Measurements from ENCODE around the gene ZC3HAV1. TPM values are rescaled to one million over a fixed set of nuclear protein-coding genes. Genes with fewer than 3 reads are reported as not detected.

Gene ZC3HAV1
- total RNA-seq, 6 donors from 2014 or later: 30.2 to 47.6 (median 33.5) TPM

DNA sequence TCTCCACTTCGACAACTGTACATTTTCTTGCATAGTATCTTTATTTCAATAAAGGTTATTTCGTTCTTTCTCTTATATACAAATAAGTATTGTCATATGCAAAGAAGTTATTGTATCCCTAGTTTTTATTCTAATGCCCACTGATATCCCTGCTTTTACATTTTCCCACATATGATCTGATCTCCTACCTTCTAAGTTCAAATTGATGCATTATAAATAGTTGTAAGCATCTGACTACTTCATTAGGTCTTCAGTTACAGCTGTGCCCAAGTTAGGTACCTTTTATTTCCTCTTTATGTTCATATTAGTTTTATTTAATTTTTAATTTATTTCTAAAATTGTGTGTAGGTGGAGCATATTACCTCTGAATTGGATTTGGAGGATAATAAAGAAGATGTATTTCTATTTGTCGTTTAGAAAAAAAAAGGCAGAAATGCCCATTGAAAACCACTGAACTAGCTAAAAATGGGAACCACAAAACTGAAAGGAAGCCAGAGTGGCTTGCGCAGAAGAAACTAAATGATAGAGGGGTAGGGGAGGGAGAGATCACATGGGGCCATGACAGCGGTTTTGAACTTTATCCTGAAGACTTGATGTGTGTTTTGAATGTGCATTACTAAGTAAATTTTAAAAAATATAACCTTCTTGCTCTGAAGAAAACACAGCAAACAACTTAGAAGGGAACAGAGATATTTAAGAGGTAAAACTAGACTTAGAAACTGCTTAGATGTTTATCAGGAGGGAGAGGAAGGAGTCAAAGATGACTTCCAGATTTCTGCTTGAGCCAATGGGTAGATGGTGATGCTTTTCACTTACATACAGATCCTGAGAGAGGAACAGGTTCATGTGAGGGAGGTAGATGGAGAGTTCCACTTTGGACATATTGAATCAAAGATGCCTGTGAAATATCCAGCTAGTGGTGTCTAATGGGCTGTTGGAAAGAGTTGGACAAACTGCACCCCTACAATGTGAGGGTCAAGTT, 64.4 kb downstream of the ZC3HAV1 start:
- H3K9me3 ChIP-seq: no peaks in the 10 kb centered on the region
- peaks cover 22 to 43% (median 40%) of the 10 kb centered on the region in 4 donors for H3K36me3 ChIP-seq
- peak overlapping the region in 3 of 4 donors; percentile 5 to 66 (median 42) for H3K27ac ChIP-seq
- ATAC-seq (ENCODE audit: low FRiP score in 2 of 2) (no peak), DNase-seq (no peak)
- no peaks in the 10 kb centered on the region for H3K27me3 ChIP-seq
- no peak for TF ChIP-seq POLR2A (IDR thresholded peaks at IDR 0.05)
- no peak for TF ChIP-seq POLR2AphosphoS5 (IDR thresholded peaks at IDR 0.05)
- TF ChIP-seq, protein P1, sequence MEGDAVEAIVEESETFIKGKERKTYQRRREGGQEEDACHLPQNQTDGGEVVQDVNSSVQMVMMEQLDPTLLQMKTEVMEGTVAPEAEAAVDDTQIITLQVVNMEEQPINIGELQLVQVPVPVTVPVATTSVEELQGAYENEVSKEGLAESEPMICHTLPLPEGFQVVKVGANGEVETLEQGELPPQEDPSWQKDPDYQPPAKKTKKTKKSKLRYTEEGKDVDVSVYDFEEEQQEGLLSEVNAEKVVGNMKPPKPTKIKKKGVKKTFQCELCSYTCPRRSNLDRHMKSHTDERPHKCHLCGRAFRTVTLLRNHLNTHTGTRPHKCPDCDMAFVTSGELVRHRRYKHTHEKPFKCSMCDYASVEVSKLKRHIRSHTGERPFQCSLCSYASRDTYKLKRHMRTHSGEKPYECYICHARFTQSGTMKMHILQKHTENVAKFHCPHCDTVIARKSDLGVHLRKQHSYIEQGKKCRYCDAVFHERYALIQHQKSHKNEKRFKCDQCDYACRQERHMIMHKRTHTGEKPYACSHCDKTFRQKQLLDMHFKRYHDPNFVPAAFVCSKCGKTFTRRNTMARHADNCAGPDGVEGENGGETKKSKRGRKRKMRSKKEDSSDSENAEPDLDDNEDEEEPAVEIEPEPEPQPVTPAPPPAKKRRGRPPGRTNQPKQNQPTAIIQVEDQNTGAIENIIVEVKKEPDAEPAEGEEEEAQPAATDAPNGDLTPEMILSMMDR (IDR thresholded peaks at IDR 0.05): no peak
- TF ChIP-seq EP300 (IDR thresholded peaks at IDR 0.05): no peak
- H3K4me3 ChIP-seq: no peak overlapping the region
- peaks cover 9 to 18% (median 13%) of the 10 kb centered on the region in 4 donors for H3K4me1 ChIP-seq
- 59 to 75% methylated on average over 5 of the region's 5 CpGs for WGBS, 2 donors

DNA sequence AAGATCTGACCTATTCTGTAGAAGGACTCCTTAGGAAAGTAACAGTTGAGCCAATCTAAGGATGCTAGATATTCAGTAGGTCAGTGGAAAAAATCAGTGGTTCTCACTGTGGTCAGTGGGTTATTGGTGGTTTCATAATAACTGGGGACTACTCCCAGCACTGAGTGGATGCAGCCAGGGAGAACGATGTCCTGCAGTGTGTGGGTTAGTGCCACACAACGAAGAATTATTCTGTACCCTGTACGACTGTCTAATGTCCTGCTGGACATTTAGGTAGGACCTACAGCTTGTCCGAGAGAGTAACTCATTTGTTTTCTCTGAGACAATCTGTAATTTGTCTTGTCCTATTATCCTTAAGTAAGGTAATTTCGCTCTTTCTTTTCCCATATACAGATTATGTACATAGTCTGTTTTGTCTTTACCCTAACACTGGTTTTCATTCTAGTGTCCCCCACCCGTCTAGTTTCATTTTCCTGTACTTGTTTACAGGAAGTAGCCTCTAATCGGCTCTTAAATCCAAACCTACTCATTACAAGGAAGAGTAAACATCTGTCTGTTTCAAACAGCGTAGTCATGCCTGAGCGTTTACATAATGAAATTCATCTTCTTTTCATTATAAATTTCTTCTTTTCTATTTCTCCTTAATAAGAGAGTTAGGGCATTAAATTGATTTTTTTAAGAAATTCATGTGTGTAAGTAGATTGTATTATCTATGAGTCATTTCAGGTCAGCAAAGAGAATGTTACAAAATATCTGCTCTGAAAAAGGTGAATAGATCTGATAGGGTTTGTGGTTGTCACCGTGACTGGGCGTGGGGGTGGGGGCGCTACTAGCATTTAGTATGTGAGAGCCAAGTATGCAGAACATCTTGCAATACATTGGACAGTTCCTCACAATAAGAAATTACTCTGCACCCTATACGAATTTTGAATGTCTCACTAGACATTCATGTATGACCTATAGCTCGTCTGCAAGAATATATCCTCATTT, 65.4 kb downstream of the ZC3HAV1 start:
- no peak for DNase-seq
- Histone ChIP-seq H3K36me3 (peaks cover 14 to 33% (median 30%) of the 10 kb centered on the region in 4 donors), H3K4me3 (no peak overlapping the region), H3K27ac (peak overlapping the region; percentile 8 to 66 (median 56)), H3K9me3 (no peaks in the 10 kb centered on the region), H3K27me3 (no peaks in the 10 kb centered on the region), H3K4me1 (peaks cover 9 to 18% (median 13%) of the 10 kb centered on the region in 4 donors)
- no peak for ATAC-seq (ENCODE audit: low FRiP score in 2 of 2)
- no peak for TF ChIP-seq POLR2AphosphoS5 (IDR thresholded peaks at IDR 0.05)
- TF ChIP-seq, protein P1 (IDR thresholded peaks at IDR 0.05): no peak
- TF ChIP-seq EP300 (IDR thresholded peaks at IDR 0.05): no peak
- no peak for TF ChIP-seq POLR2A (IDR thresholded peaks at IDR 0.05)
- WGBS, 2 donors: 44 to 47% methylated on average over 14 of the region's 14 CpGs

DNA sequence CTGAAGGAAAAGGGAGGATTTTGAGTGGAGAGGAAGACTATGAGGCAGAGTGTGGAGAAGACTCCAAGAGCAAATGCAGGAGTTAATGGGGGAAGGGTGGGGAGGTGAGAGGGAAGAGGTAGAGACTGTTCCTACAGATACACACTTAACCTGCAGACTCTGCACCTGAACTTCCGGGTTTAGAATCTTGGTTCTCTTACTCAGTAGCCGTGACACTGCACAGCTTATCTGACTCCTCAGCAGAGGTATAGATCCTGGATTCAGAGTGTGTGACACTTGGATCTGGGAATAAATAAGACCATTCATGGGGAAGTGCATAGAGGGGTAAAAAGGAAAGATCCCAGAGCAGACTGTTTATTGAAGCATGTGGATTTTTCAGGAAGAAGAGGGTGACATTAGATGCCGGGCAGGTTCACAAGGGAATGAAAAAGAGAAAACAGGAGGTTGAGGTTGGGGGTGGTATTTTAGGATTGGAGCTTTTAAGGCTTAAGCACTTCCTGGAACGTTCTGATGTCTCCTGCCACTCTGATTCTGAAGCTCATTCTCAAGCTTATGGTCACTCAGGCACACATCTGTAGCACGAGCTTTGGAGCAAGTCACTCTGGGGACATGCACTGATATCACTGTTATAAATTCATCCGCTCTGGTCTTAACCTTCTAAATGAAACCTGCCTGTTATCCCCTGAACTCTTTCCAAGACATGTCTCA, 68.0 kb downstream of the ZC3HAV1 start:
- Histone ChIP-seq H3K4me3 (no peak overlapping the region), H3K9me3 (no peaks in the 10 kb centered on the region), H3K27ac (no peak overlapping the region), H3K4me1 (peaks cover 9 to 19% (median 13%) of the 10 kb centered on the region in 4 donors), H3K36me3 (peaks cover 0 to 12% (median 7%) of the 10 kb centered on the region in 4 donors), H3K27me3 (no peaks in the 10 kb centered on the region)
- TF ChIP-seq POLR2A (IDR thresholded peaks at IDR 0.05): no peak
- no peak for TF ChIP-seq POLR2AphosphoS5 (IDR thresholded peaks at IDR 0.05)
- TF ChIP-seq EP300 (IDR thresholded peaks at IDR 0.05): no peak
- TF ChIP-seq, protein P1 (IDR thresholded peaks at IDR 0.05): no peak
- 54 to 66% methylated on average over 6 of the region's 6 CpGs for WGBS, 2 donors
- DNase-seq: no peak
- no peak for ATAC-seq (ENCODE audit: low FRiP score in 2 of 2)

DNA sequence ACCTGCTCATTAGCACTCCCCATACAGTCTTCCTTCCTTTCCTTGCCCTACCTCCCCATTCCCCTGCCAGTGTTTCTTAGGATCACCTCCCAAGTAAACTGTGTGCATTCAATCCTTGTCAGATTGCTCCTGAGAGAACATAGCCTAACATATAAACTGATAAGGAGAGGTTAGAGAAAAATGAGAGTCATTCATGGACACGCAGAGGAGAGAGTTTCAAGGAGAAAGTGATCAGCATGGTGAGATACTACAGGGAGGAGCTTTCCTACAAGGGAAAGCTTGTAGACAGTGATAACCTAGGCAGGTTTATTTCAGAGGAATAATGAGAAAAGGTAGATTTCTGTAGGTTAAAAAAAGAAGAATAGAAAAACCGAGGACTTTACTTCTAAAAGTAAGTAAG, 70.8 kb downstream of the ZC3HAV1 start:
- Histone ChIP-seq H3K4me1 (peaks cover 13 to 30% (median 15%) of the 10 kb centered on the region in 4 donors), H3K27ac (no peak overlapping the region), H3K27me3 (no peaks in the 10 kb centered on the region), H3K9me3 (no peaks in the 10 kb centered on the region), H3K4me3 (no peak overlapping the region), H3K36me3 (no peaks in the 10 kb centered on the region)
- TF ChIP-seq, protein P1 (IDR thresholded peaks at IDR 0.05): no peak
- TF ChIP-seq EP300 (IDR thresholded peaks at IDR 0.05): no peak
- no peak for TF ChIP-seq POLR2AphosphoS5 (IDR thresholded peaks at IDR 0.05)
- no peak for TF ChIP-seq POLR2A (IDR thresholded peaks at IDR 0.05)
- 88 to 94% methylated on average over 2 of the region's 2 CpGs for WGBS, 2 donors
- ATAC-seq (ENCODE audit: low FRiP score in 2 of 2): no peak
- DNase-seq: no peak

Data from upper lobe of left lung (tissue), 6 donors.